GM12891 (cell line): ENCODE data around the gene VSIG10L.

ENCODE experiments used
- POLR2A ChIP-seq: IDR thresholded peaks from 2 replicates; pipeline ENCODE4 v1.6.1; 2011; ENCODE audit warnings: low read depth, low read length, control low read depth
- POLR2AphosphoS5 ChIP-seq: IDR thresholded peaks from 2 replicates; pipeline ENCODE4 v1.6.1; 2011; ENCODE audit warnings: low read depth, low read length, control low read depth
- TAF1 ChIP-seq: IDR thresholded peaks from 2 replicates; pipeline ENCODE4 v1.6.1; 2011; ENCODE audit warnings: low read depth, low read length, control low read depth

GRCh38 chr19:51372649-51373504, 30.9 kb upstream of the VSIG10L start, which contains the start of gene NKG7:
- TF ChIP-seq POLR2A (no peak; the same call in 1 of the 2 replicates), POLR2AphosphoS5 (no peak), TAF1 (peak; percentile 28; the same call in 1 of the 2 replicates)
